Upper lobe of left lung (tissue), 6 donors: Measurements from ENCODE around the gene SBF1. TPM values are rescaled to one million over a fixed set of nuclear protein-coding genes. Genes with fewer than 3 reads are reported as not detected.
A peak's percentile ranks its signal among the peaks of the same experiment; 100 is the strongest.

Experiments
- ATAC-seq, 2 donors: fragments of 200-7000 bp; cut with Tn5 transposase; one replicate each; pipeline ENCODE4 v1.9.1; 2022; ENCODE audit warnings: mild to moderate bottlenecking in 2 of 2, moderate library complexity in 2 of 2; ENCODE audit not compliant: low FRiP score in 2 of 2
- DNase-seq, 2 donors: peaks; one replicate each; pipeline ENCODE4 v3.0.0-alpha.2; 2019 to 2020
- H3K27ac ChIP-seq, 4 donors: fragments of 200-600 bp; sonication (generic); one replicate each; pipeline ENCODE4 v1.5.1; 2016 to 2019
- H3K27me3 ChIP-seq, 4 donors: fragments of 200-600 bp; sonication (generic); one replicate each; pipeline ENCODE4 v1.5.1; 2017 to 2019
- H3K36me3 ChIP-seq, 4 donors: fragments of 200-600 bp; sonication (generic); one replicate each; pipeline ENCODE4 v1.5.1; 2016 to 2019
- H3K4me1 ChIP-seq, 4 donors: fragments of 200-600 bp; sonication (generic); one replicate each; pipeline ENCODE4 v1.5.1; 2018 to 2019
- H3K4me3 ChIP-seq, 4 donors: fragments of 200-600 bp; sonication (generic); one replicate each; pipeline ENCODE4 v1.5.1; 2017 to 2019; ENCODE audit warnings: mild to moderate bottlenecking in 2 of 4, moderate library complexity in 1 of 4
- H3K9me3 ChIP-seq, 4 donors: fragments of 200-600 bp; sonication (generic); one replicate each; pipeline ENCODE4 v1.5.1; 2018 to 2019
- CTCF ChIP-seq, 6 experiments: fragments of 450-650 bp in 4 of 6; fragments of 200-600 bp in 2 of 6; sonication (generic) in 2 of 6; IDR thresholded peaks; one replicate each; pipeline ENCODE4 v1.5.1; 2016 to 2019; ENCODE audit warnings: antibody characterized with exemption in 6 of 6
- EP300 ChIP-seq, 4 donors: sonication (generic); formaldehyde crosslinking; IDR thresholded peaks; one replicate each; pipeline ENCODE4 v1.5.1; 2017; ENCODE audit warnings: antibody characterized with exemption in 4 of 4, control low read depth in 2 of 4
- POLR2A ChIP-seq, 4 donors: fragments of 450-650 bp; IDR thresholded peaks; one replicate each; pipeline ENCODE4 v1.5.1; 2016 to 2017; ENCODE audit warnings: antibody characterized with exemption in 4 of 4, mild to moderate bottlenecking in 2 of 4
- POLR2AphosphoS5 ChIP-seq, 2 donors: sonication (generic); formaldehyde crosslinking; IDR thresholded peaks; one replicate each; pipeline ENCODE4 v1.5.1; 2017; ENCODE audit warnings: antibody characterized with exemption in 2 of 2
- WGBS, 2 donors: methylation state at CpG; one replicate each; pipeline ENCODE4 v1.1.5; 2017 to 2018; 5-methylcytosine and 5-hydroxymethylcytosine counted together
- total RNA-seq, 6 donors: library from RNA; depleted of rRNA in 4 of 6; stranded (reverse); fragments of >200 nt in 4 of 6; gene quantifications; one replicate each; pipeline versions ENCODE4 v1.1.0 to v1.2.1, GENCODE V29; 2016 to 2021
- donor health status: DM: no; HTN: no; CAD: no; lungs with moderate emphysema.
- donor health status: DM: no; HTN: yes; CAD: no; lungs with severe emphysema.

Gene SBF1
- total RNA-seq = 100 to 1,000 TPM in 1 of 6 donors, 10 to 100 TPM in 5; 44.6 to 117 (median 75.7) TPM

- Histone ChIP-seq H3K36me3 (no peaks in the 10 kb centered on the region), H3K4me1 (peaks cover 40 to 50% (median 46%) of the 10 kb centered on the region in 4 donors), H3K4me3 (peak within 1 kb of the TSS; percentile 89 to 99 (median 95)), H3K27ac (peak within 1 kb of the TSS; percentile 81 to 93 (median 86)), H3K9me3 (no peaks in the 10 kb centered on the region), H3K27me3 (no peaks in the 10 kb centered on the region)
- DNase-seq (peak; percentile 95 to 98), ATAC-seq (peak; percentile 95 to 97)
- 19 to 27% methylated on average over 3 to 7 of the region's 97 CpGs for WGBS, 2 donors
- TF ChIP-seq POLR2AphosphoS5 (IDR thresholded peaks at IDR 0.05) = peak in 1 of 2 donors; percentile 56
- TF ChIP-seq CTCF (IDR thresholded peaks at IDR 0.05) = peak in 3 of 6 experiments; percentile 6 to 17 (median 7)
- peak in 3 of 4 donors; percentile 37 to 79 (median 53) for TF ChIP-seq POLR2A (IDR thresholded peaks at IDR 0.05)
- no peak for TF ChIP-seq EP300 (IDR thresholded peaks at IDR 0.05)
Measured at GRCh38 chr22:50474710-50475651, at the start of gene SBF1. Gene SBF1, minus strand, starts transcription at chr22:50475035. Its CDS starts 195 bp downstream, at chr22:50474840.

GRCh38 chr22:50523806-50524675 is 49.2 kb upstream of the SBF1 start:
- TF ChIP-seq POLR2AphosphoS5 (IDR thresholded peaks at IDR 0.05) (no peak), POLR2A (IDR thresholded peaks at IDR 0.05) (no peak), EP300 (IDR thresholded peaks at IDR 0.05) (no peak)
- 89 to 96% methylated on average over 10 to 23 of the region's 25 CpGs for WGBS, 2 donors
- Histone ChIP-seq H3K9me3 (no peaks in the 10 kb centered on the region), H3K4me3 (peak overlapping the region; percentile 69 to 94 (median 82)), H3K36me3 (peaks cover 22 to 54% (median 43%) of the 10 kb centered on the region in 4 donors), H3K4me1 (peaks cover 31 to 47% (median 37%) of the 10 kb centered on the region in 4 donors), H3K27ac (peak overlapping the region in 3 of 4 donors; percentile 97 to 100 (median 99)), H3K27me3 (no peaks in the 10 kb centered on the region)
- DNase-seq (peak in 1 of 2 donors; percentile 85), ATAC-seq (no peak)

GRCh38 chr22:50523458-50523805 is 48.6 kb upstream of the SBF1 start:
- TF ChIP-seq POLR2A (IDR thresholded peaks at IDR 0.05) (no peak), EP300 (IDR thresholded peaks at IDR 0.05) (no peak), POLR2AphosphoS5 (IDR thresholded peaks at IDR 0.05) (no peak), CTCF (IDR thresholded peaks at IDR 0.05) (no peak)
- Histone ChIP-seq H3K27ac (no peak overlapping the region), H3K4me1 (peaks cover 27 to 41% (median 31%) of the 10 kb centered on the region in 4 donors), H3K27me3 (no peaks in the 10 kb centered on the region), H3K9me3 (no peaks in the 10 kb centered on the region), H3K36me3 (peaks cover 23 to 60% (median 49%) of the 10 kb centered on the region in 4 donors), H3K4me3 (no peak overlapping the region)
- DNase-seq = no peak
- WGBS, 2 donors = 88 to 96% methylated on average over 4 to 16 of the region's 16 CpGs
- no peak for ATAC-seq

- Histone ChIP-seq H3K27me3 (no peaks in the 10 kb centered on the region), H3K4me3 (no peak overlapping the region), H3K9me3 (no peaks in the 10 kb centered on the region), H3K4me1 (peaks cover 25 to 36% (median 29%) of the 10 kb centered on the region in 4 donors), H3K36me3 (peaks cover 23 to 65% (median 54%) of the 10 kb centered on the region in 4 donors), H3K27ac (no peak overlapping the region)
- ATAC-seq (no peak), DNase-seq (no peak)
- 89 to 91% methylated on average over 4 to 22 of the region's 22 CpGs for WGBS, 2 donors
- TF ChIP-seq POLR2AphosphoS5 (IDR thresholded peaks at IDR 0.05) (no peak), POLR2A (IDR thresholded peaks at IDR 0.05) (no peak), CTCF (IDR thresholded peaks at IDR 0.05) (no peak), EP300 (IDR thresholded peaks at IDR 0.05) (no peak)
Measured at GRCh38 chr22:50522806-50523438, 48.1 kb upstream of the SBF1 start.
